Lower lobe of right lung (tissue), 2 donors: ENCODE measurements around the gene PYCR2. TPM values are rescaled to one million over a fixed set of nuclear protein-coding genes. Genes with fewer than 3 reads are reported as not detected.

Source experiments
- ATAC-seq, 2 donors: fragments of 200-7000 bp; cut with Tn5 transposase; one replicate each; pipeline ENCODE4 v1.9.1; 2020 to 2022; ENCODE audit warnings: mild to moderate bottlenecking in 2 of 2, moderate library complexity in 2 of 2
- DNase-seq: peaks from one replicate; pipeline ENCODE4 v3.0.0-alpha.2; 2020
- H3K27ac ChIP-seq: fragments of 200-600 bp; one replicate; pipeline ENCODE4 v1.8.0; 2022
- H3K27me3 ChIP-seq: fragments of 200-600 bp; one replicate; pipeline ENCODE4 v1.8.0; 2022; ENCODE audit warnings: low read depth
- H3K36me3 ChIP-seq: fragments of 200-600 bp; one replicate; pipeline ENCODE4 v1.8.0; 2022; ENCODE audit warnings: mild to moderate bottlenecking
- H3K4me1 ChIP-seq: fragments of 200-600 bp; one replicate; pipeline ENCODE4 v1.8.0; 2022
- H3K4me3 ChIP-seq: fragments of 200-600 bp; one replicate; pipeline ENCODE4 v1.8.0; 2022; ENCODE audit warnings: mild to moderate bottlenecking
- H3K9me3 ChIP-seq: fragments of 200-600 bp; one replicate; pipeline ENCODE4 v1.8.0; 2022
- intact Hi-C: fragments of 100-400 bp; cut with DNase I; formaldehyde crosslinking; loops from one replicate; pipeline ENCODE4 v1.11.0; 2022
- total RNA-seq: library from RNA; stranded (reverse); fragmentation: NEBNext Ultra II Directional; extraction: Animal tissue kit (Norgen Biotek cat#: 25700); gene quantifications from one replicate; pipeline ENCODE4 v1.2.1, GENCODE V29; 2021
- TF ChIP-seq, protein P1 (sequence below): fragments of 200-600 bp; IDR thresholded peaks from one replicate; pipeline ENCODE4 v1.8.0; 2022; ENCODE audit warnings: antibody characterized with exemption, mild to moderate bottlenecking
- donor health status: DM: no; HTN: yes; CAD: no; lungs with severe emphysema.

PYCR2 gene
- total RNA-seq, 1 donor from 2014 or later: 73.2 TPM

DNA sequence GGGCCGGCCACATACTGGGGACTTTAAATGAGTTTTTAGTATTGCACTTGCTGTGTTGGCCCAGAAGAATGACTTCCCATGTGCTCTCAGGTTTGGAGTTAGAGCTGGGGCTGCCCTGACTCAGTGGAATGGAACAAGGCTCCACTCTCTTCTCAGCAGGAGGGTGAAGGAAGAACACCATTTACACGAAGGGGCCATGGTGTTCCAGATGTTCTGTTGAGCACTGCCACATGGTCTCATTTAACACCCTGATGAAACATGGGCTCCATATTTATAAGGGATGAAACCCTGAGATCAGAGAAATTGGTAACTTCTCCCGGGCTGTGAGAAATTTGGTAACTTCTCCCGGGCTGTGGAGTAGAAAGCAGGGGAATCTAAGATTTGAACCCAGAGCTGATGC, 5.8 kb downstream of the PYCR2 start:
- Histone ChIP-seq H3K27me3 (no peaks in the 10 kb centered on the region), H3K4me1 (peaks cover 29% of the 10 kb centered on the region), H3K27ac (no peak overlapping the region), H3K9me3 (no peaks in the 10 kb centered on the region), H3K4me3 (no peak overlapping the region), H3K36me3 (peaks cover 54% of the 10 kb centered on the region)
- TF ChIP-seq, protein P1, sequence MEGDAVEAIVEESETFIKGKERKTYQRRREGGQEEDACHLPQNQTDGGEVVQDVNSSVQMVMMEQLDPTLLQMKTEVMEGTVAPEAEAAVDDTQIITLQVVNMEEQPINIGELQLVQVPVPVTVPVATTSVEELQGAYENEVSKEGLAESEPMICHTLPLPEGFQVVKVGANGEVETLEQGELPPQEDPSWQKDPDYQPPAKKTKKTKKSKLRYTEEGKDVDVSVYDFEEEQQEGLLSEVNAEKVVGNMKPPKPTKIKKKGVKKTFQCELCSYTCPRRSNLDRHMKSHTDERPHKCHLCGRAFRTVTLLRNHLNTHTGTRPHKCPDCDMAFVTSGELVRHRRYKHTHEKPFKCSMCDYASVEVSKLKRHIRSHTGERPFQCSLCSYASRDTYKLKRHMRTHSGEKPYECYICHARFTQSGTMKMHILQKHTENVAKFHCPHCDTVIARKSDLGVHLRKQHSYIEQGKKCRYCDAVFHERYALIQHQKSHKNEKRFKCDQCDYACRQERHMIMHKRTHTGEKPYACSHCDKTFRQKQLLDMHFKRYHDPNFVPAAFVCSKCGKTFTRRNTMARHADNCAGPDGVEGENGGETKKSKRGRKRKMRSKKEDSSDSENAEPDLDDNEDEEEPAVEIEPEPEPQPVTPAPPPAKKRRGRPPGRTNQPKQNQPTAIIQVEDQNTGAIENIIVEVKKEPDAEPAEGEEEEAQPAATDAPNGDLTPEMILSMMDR: no peak
- intact Hi-C loops: no loop called here
- ATAC-seq (no peak), DNase-seq (no peak)

DNA sequence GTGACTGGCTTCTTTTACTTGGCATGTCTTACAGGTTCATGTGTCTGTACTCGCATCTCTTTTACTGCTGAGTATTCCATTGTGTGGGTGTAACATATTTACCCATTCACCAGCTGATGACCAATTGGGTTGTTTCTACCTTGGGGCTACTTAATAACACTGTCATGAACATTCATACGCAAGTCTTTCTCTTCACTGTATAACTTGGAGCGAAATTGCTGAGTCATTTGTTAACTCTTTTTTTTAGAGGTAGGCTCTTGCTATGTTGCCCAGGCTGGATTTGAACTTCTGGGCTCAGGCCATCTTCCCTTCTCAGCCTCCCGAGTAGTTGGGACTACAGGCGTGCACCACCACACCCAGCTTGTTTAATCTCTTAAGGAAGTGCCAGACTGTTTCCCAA, 6.5 kb downstream of the PYCR2 start:
- H3K4me1 ChIP-seq: peaks cover 21% of the 10 kb centered on the region
- no peaks in the 10 kb centered on the region for H3K9me3 ChIP-seq
- TF ChIP-seq, protein P1: no peak
- ATAC-seq (no peak), DNase-seq (no peak)
- no peak overlapping the region for H3K27ac ChIP-seq
- H3K4me3 ChIP-seq: no peak overlapping the region
- H3K27me3 ChIP-seq: no peaks in the 10 kb centered on the region
- intact Hi-C loops: no loop called here
- peaks cover 54% of the 10 kb centered on the region for H3K36me3 ChIP-seq

DNA sequence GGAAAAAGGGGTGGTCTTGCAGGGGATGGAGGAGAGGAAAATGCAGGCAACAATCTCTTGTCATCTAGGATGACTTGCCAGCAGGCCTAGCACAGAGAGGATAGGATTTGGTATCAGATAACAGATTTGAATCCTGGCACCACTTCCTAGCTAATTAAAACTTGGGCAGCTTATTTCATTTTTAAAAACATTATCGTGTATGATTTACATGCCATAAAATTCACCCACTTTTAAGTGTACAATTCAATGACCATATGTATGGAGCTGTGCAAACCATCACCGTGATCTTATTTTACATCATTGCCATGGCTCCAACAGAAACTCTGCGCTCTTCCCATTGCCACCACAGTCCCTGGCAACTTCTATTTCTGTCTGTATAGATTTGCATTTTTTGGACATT, 6.9 kb downstream of the PYCR2 start:
- TF ChIP-seq, protein P1: no peak
- Histone ChIP-seq H3K36me3 (peaks cover 51% of the 10 kb centered on the region), H3K9me3 (no peaks in the 10 kb centered on the region), H3K4me1 (peaks cover 17% of the 10 kb centered on the region), H3K27ac (no peak overlapping the region), H3K4me3 (no peak overlapping the region), H3K27me3 (no peaks in the 10 kb centered on the region)
- intact Hi-C loops: no loop called here
- no peak for ATAC-seq
- no peak for DNase-seq

DNA sequence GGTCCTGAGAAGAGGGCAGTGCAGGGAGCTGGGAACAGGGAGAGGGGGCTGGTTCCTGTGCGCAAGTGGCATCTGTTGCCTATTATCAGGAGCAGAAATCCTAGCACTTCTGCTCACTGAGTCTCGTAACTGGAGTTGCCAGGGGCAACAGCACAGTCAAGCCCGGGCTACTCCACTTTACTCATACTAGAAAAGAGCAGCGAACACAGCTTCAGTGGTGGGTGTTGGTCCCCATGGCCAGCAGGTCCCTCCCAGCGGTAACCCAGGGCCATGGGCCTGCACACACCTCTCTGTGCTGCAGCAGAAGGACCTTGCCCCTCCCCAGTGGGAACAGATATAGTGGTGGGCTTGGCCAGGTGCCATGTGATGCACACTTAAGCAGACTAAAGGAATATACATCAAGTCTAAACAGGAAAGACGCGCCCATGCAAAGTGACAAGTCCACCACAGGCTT, 8.5 kb downstream of the PYCR2 start:
- H3K4me1 ChIP-seq: peaks cover 18% of the 10 kb centered on the region
- H3K4me3 ChIP-seq: no peak overlapping the region
- ATAC-seq (no peak), DNase-seq (no peak)
- no peaks in the 10 kb centered on the region for H3K9me3 ChIP-seq
- intact Hi-C loops: no loop called here
- H3K27ac ChIP-seq: no peak overlapping the region
- peaks cover 36% of the 10 kb centered on the region for H3K36me3 ChIP-seq
- TF ChIP-seq, protein P1: no peak
- H3K27me3 ChIP-seq: no peaks in the 10 kb centered on the region

DNA sequence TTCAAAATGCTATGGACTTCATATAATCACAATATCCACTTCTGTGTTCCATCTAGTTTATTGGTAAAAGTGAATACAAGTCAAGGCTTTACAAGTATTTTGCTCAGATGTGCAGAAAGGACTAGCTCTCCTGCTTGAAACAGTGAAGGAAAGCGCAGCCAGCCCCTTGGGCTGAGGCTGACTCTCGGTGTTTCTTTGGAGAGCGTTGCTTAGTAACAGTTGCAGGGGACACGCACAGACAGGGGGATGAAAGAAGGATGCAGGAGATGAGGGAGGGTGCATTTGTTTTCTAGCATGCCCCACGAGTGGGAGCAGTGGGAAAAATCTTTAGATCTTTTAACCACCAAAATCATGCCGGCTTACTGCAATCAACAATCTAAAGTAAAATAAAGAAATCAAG, 9.1 kb downstream of the PYCR2 start:
- Histone ChIP-seq H3K27ac (no peak overlapping the region), H3K9me3 (no peaks in the 10 kb centered on the region), H3K27me3 (no peaks in the 10 kb centered on the region), H3K4me3 (no peak overlapping the region), H3K4me1 (peaks cover 12% of the 10 kb centered on the region), H3K36me3 (peaks cover 33% of the 10 kb centered on the region)
- TF ChIP-seq, protein P1: no peak
- ATAC-seq (no peak), DNase-seq (no peak)
- intact Hi-C loops: no loop called here

DNA sequence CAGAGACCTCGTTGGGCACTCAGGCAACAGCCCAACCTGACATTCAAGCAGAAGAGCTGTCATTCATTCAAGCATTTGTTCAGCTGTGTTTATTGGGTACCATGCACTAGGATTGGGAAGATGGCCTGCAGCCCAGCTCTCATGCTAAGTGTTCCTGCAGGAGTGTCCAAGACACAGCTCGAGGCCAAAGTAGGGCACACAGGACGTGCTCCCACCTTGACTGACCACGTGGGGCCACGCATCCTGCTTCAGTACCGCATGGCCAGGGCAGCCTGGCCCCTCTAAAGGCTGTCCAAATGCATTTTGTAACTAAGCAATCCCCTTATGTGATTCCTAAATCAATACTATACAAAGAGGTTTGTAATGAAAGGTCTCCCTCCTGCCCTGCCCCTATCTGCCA, 9.7 kb downstream of the PYCR2 start:
- Histone ChIP-seq H3K27me3 (no peaks in the 10 kb centered on the region), H3K4me3 (no peak overlapping the region), H3K36me3 (peaks cover 33% of the 10 kb centered on the region), H3K4me1 (peaks cover 6% of the 10 kb centered on the region), H3K27ac (no peak overlapping the region), H3K9me3 (no peaks in the 10 kb centered on the region)
- no peak for ATAC-seq
- no peak for DNase-seq
- intact Hi-C loops: no loop called here
- TF ChIP-seq, protein P1: no peak
